Measurements from ENCODE around the gene ACOX3.

DNA sequence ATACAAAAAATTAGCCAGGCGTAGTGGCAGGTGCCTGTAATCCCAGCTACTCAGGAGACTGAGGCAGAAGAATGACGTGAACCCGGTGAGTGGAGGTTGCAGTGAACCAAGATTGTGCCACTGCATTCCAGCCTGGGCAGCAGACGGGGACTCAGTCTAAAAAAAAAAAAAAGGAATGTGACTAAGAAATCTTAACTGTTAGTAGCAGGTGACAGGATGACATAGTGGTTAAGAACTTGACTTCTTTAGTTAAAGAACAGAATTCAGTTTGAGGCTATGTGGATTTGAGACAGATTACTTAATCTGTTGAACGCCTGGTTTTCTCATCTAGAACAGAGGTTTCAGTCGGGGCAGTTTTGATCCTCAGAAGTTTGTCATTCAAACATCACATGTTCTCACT, 3.3 kb upstream of the ACOX3 start:
- TF ChIP-seq, protein P1, sequence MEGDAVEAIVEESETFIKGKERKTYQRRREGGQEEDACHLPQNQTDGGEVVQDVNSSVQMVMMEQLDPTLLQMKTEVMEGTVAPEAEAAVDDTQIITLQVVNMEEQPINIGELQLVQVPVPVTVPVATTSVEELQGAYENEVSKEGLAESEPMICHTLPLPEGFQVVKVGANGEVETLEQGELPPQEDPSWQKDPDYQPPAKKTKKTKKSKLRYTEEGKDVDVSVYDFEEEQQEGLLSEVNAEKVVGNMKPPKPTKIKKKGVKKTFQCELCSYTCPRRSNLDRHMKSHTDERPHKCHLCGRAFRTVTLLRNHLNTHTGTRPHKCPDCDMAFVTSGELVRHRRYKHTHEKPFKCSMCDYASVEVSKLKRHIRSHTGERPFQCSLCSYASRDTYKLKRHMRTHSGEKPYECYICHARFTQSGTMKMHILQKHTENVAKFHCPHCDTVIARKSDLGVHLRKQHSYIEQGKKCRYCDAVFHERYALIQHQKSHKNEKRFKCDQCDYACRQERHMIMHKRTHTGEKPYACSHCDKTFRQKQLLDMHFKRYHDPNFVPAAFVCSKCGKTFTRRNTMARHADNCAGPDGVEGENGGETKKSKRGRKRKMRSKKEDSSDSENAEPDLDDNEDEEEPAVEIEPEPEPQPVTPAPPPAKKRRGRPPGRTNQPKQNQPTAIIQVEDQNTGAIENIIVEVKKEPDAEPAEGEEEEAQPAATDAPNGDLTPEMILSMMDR (IDR thresholded peaks at IDR 0.05; ENCODE audit: low read length), result no peak
- TF ChIP-seq EZH2 (IDR thresholded peaks at IDR 0.05; ENCODE audit: borderline replicate concordance, low read length), result no peak
